Globus pallidus (tissue), 1 donor: ENCODE results near the gene MCM9.
"Not testable (repeated sequence)": the region's sequence is repeated elsewhere in the genome, so short reads cannot be mapped to it uniquely, and the experiment has no call there.

ENCODE experiments used
- DNase-seq: peaks from one replicate; pipeline ENCODE4 v3.0.0-alpha.2; 2015; ENCODE audit warnings: low spot score

The MCM9 gene

GRCh38 chr6:118862443-118862842 lies 72.5 kb downstream of the MCM9 start:
- no peak for DNase-seq

GRCh38 chr6:118860880-118861279 lies 74.1 kb downstream of the MCM9 start:
- no peak for DNase-seq

GRCh38 chr6:118860363-118860762 lies 74.6 kb downstream of the MCM9 start:
- DNase-seq = no peak

- no peak for DNase-seq
Observed at GRCh38 chr6:118859517-118860064, 75.4 kb downstream of the MCM9 start.

- DNase-seq = no peak
Observed at GRCh38 chr6:118856301-118856700, 78.7 kb downstream of the MCM9 start.

GRCh38 chr6:118853408-118853807 lies 81.6 kb downstream of the MCM9 start:
- DNase-seq = no peak

GRCh38 chr6:118844915-118845314 lies 90.0 kb downstream of the MCM9 start:
- no peak for DNase-seq

- DNase-seq = no peak
Observed at GRCh38 chr6:118843685-118844390, 91.1 kb downstream of the MCM9 start.

GRCh38 chr6:118830691-118831090 lies 104.3 kb downstream of the MCM9 start:
- no peak for DNase-seq

- no peak for DNase-seq
Observed at GRCh38 chr6:118829817-118830478, 105.0 kb downstream of the MCM9 start.

GRCh38 chr6:118826096-118826495 lies 108.9 kb downstream of the MCM9 start:
- DNase-seq = no peak

- no peak for DNase-seq
Observed at GRCh38 chr6:118825661-118826060, 109.3 kb downstream of the MCM9 start.

GRCh38 chr6:118815495-118815894 lies 119.5 kb downstream of the MCM9 start:
- DNase-seq = no peak

- DNase-seq = no peak
Observed at GRCh38 chr6:118813775-118814174, 121.2 kb downstream of the MCM9 start.

- DNase-seq = no peak
Observed at GRCh38 chr6:118812970-118813369, 122.0 kb downstream of the MCM9 start.

GRCh38 chr6:118810420-118811027 lies 124.4 kb downstream of the MCM9 start:
- no peak for DNase-seq

GRCh38 chr6:118808793-118809638 lies 125.9 kb downstream of the MCM9 start:
- no peak for DNase-seq

- DNase-seq = no peak
Observed at GRCh38 chr6:118804091-118804490, 130.9 kb downstream of the MCM9 start.

GRCh38 chr6:118801257-118801656 lies 133.7 kb downstream of the MCM9 start:
- no peak for DNase-seq

GRCh38 chr6:118800394-118801071 lies 134.4 kb downstream of the MCM9 start:
- DNase-seq = peak; percentile 93

GRCh38 chr6:118799826-118800225 lies 135.1 kb downstream of the MCM9 start:
- DNase-seq = no peak

GRCh38 chr6:118796548-118796947 lies 138.4 kb downstream of the MCM9 start:
- DNase-seq = not testable (repeated sequence)
